Measurements from ENCODE around the gene PHKA2.

DNA sequence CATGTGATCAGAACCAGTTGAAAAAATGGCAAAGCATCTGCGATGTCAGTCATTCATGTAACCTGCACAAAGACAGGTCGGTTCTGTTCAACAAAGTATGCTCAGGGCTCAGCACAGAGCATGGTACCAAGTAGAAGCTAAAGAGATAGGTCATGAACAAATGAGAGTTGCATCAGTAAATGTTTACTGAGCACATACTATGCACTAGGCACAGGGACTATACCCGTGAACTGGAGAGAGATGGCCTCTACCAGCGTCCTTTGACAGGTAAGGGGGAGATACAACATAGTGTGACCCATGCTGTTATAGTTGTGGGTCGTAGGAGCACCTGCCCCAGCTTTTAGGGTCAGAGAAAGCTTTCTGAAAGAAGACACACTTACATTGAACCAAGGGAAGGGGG is 46.7 kb downstream of the PHKA2 start:
- TF ChIP-seq YY1 (IDR thresholded peaks at IDR 0.05; ENCODE audit: insufficient read depth, insufficient read length) = no peak
- TF ChIP-seq ZNF274 (IDR thresholded peaks at IDR 0.05; ENCODE audit: low read depth, low read length) = no peak
